ENCODE results near the gene ZNF787.
"Not testable (repeated sequence)": the region's sequence is repeated elsewhere in the genome, so short reads cannot be mapped to it uniquely, and the experiment has no call there.

The ZNF787 gene

GRCh38 chr19:56098731-56099568 lies 22.1 kb downstream of the ZNF787 start:
- Histone ChIP-seq H3K4me3 (no peak overlapping the region), H3K27me3 (no peaks in the 10 kb centered on the region), H3K27ac (no peak overlapping the region), H3K36me3 (peaks cover 16 to 64% (median 42%) of the 10 kb centered on the region in 3 donors), H3K4me1 (peaks cover 0 to 3% (median 0%) of the 10 kb centered on the region in 4 donors), H3K9me3 (no peaks in the 10 kb centered on the region)
- intact Hi-C loops (cut with DNase I; ENCODE audit: low total_unique reads): no loop called here
- DNase-seq: no peak
- TF ChIP-seq CTCF (IDR thresholded peaks at IDR 0.05): no peak

GRCh38 chr19:56098237-56098636 lies 22.9 kb downstream of the ZNF787 start:
- DNase-seq; H3K27me3 ChIP-seq; H3K4me3 ChIP-seq; H3K9me3 ChIP-seq; intact Hi-C loops (cut with DNase I; ENCODE audit: low total_unique reads); H3K27ac ChIP-seq; H3K4me1 ChIP-seq: not testable (repeated sequence)
- peaks cover 16 to 69% (median 41%) of the 10 kb centered on the region in 3 donors for H3K36me3 ChIP-seq

- Histone ChIP-seq H3K4me1 (peaks cover 0 to 3% (median 0%) of the 10 kb centered on the region in 4 donors), H3K9me3 (no peaks in the 10 kb centered on the region), H3K27ac (no peak overlapping the region), H3K4me3 (no peak overlapping the region), H3K27me3 (no peaks in the 10 kb centered on the region), H3K36me3 (peaks cover 16 to 69% (median 37%) of the 10 kb centered on the region in 3 donors)
- no peak for TF ChIP-seq CTCF (IDR thresholded peaks at IDR 0.05)
- intact Hi-C loops (cut with DNase I; ENCODE audit: low total_unique reads): no loop called here
- DNase-seq: no peak
Measured at GRCh38 chr19:56097776-56098175, 23.3 kb downstream of the ZNF787 start.

GRCh38 chr19:56097306-56097705 lies 23.8 kb downstream of the ZNF787 start:
- no peak overlapping the region for H3K4me3 ChIP-seq
- H3K9me3 ChIP-seq: no peaks in the 10 kb centered on the region
- no peak for DNase-seq
- H3K36me3 ChIP-seq: peaks cover 14 to 66% (median 32%) of the 10 kb centered on the region in 3 donors
- H3K4me1 ChIP-seq: peaks cover 0 to 3% (median 0%) of the 10 kb centered on the region in 4 donors
- no peaks in the 10 kb centered on the region for H3K27me3 ChIP-seq
- intact Hi-C loops (cut with DNase I; ENCODE audit: low total_unique reads): no loop called here
- no peak for TF ChIP-seq CTCF (IDR thresholded peaks at IDR 0.05)
- H3K27ac ChIP-seq: no peak overlapping the region

GRCh38 chr19:56096665-56097064 lies 24.4 kb downstream of the ZNF787 start:
- Histone ChIP-seq H3K9me3 (no peaks in the 10 kb centered on the region), H3K4me3 (no peak overlapping the region), H3K27me3 (no peaks in the 10 kb centered on the region), H3K4me1 (peaks cover 0 to 3% (median 0%) of the 10 kb centered on the region in 4 donors), H3K36me3 (peaks cover 8 to 59% (median 26%) of the 10 kb centered on the region in 3 donors), H3K27ac (no peak overlapping the region)
- TF ChIP-seq CTCF (IDR thresholded peaks at IDR 0.05): no peak
- intact Hi-C loops (cut with DNase I; ENCODE audit: low total_unique reads): no loop called here
- no peak for DNase-seq

- H3K9me3 ChIP-seq: no peaks in the 10 kb centered on the region
- H3K4me3 ChIP-seq: no peak overlapping the region
- H3K4me1 ChIP-seq: peaks cover 0 to 11% (median 0%) of the 10 kb centered on the region in 4 donors
- peaks cover 3 to 56% (median 16%) of the 10 kb centered on the region in 3 donors for H3K36me3 ChIP-seq
- no peak for DNase-seq
- no peak overlapping the region for H3K27ac ChIP-seq
- no peak for TF ChIP-seq CTCF (IDR thresholded peaks at IDR 0.05)
- H3K27me3 ChIP-seq: no peaks in the 10 kb centered on the region
- intact Hi-C loops (cut with DNase I; ENCODE audit: low total_unique reads): no loop called here
Measured at GRCh38 chr19:56094449-56094848, 26.6 kb downstream of the ZNF787 start.

All from tibial artery (tissue), 4 donors.